SU-DHL-6 (cell line): ENCODE results near the gene USP54.

Source experiments
- H2AFZ ChIP-seq: fragments of 200-600 bp; sonication (generic); 2 replicates; pipeline ENCODE4 v1.6.1; 2014; ENCODE audit warnings: low read depth, mild to moderate bottlenecking, moderate library complexity, mixed read lengths, antibody characterized with exemption, low read length; ENCODE audit not compliant: severe bottlenecking
- H3F3A ChIP-seq: fragments of 200-600 bp; shearing (Covaris generic); 2 replicates; pipeline ENCODE4 v1.6.0; 2016; ENCODE audit warnings: antibody characterized with exemption, mild to moderate bottlenecking; ENCODE audit not compliant: insufficient read depth
- H3K27ac ChIP-seq: fragments of 200-600 bp; sonication (generic); 2 replicates; pipeline ENCODE4 v1.5.1; 2016; ENCODE audit warnings: low read depth, mild to moderate bottlenecking, low read length, moderate library complexity, mixed read lengths
- H3K27me3 ChIP-seq: fragments of 200-600 bp; sonication (generic), shearing (Covaris generic); 2 replicates; pipeline ENCODE4 v1.6.0; 2014; ENCODE audit warnings: mild to moderate bottlenecking, low read length
- H3K36me3 ChIP-seq: fragments of 200-600 bp; sonication (generic); 2 replicates; pipeline ENCODE4 v1.6.1; 2014; ENCODE audit warnings: mild to moderate bottlenecking, low read length, mixed read lengths
- H3K4me2 ChIP-seq: fragments of 300-600, 200-600 bp; shearing (Covaris generic), sonication (generic); 2 replicates; pipeline ENCODE4 v1.6.0; 2014; ENCODE audit warnings: low read length, low read depth, mild to moderate bottlenecking; ENCODE audit not compliant: poor library complexity, severe bottlenecking
- H3K4me3 ChIP-seq: fragments of 200-600 bp; sonication (generic); 2 replicates; pipeline ENCODE4 v1.5.1; 2014; ENCODE audit warnings: antibody characterized with exemption, low read length, mild to moderate bottlenecking, mixed read lengths; ENCODE audit not compliant: insufficient read depth, poor library complexity, severe bottlenecking
- H3K79me2 ChIP-seq: fragments of 200-600 bp; sonication (generic); 2 replicates; pipeline ENCODE4 v1.6.1; 2014; ENCODE audit warnings: mild to moderate bottlenecking, low read length, moderate library complexity; ENCODE audit not compliant: insufficient read depth
- H3K9ac ChIP-seq: fragments of 200-600 bp; sonication (generic); 2 replicates; pipeline ENCODE4 v1.7.0; 2014; ENCODE audit warnings: mild to moderate bottlenecking, low read length
- H3K9me2 ChIP-seq: fragments of 200-600 bp; sonication (generic); replicated peaks from 2 replicates; pipeline ENCODE4 v1.6.1; 2014; ENCODE audit warnings: low read length; ENCODE audit not compliant: insufficient read depth
- H3K9me3 ChIP-seq: fragments of 200-600 bp; sonication (generic); 2 replicates; pipeline ENCODE4 v1.6.1; 2014; ENCODE audit warnings: low read length, mixed read lengths; ENCODE audit not compliant: insufficient read depth
- H4K20me1 ChIP-seq: fragments of 200-600 bp; sonication (generic); 2 replicates; pipeline ENCODE4 v1.6.1; 2014; ENCODE audit warnings: low read depth, mild to moderate bottlenecking, antibody characterized with exemption, low read length, moderate library complexity, mixed read lengths
- EZH2phosphoT487 ChIP-seq: fragments of 200-600 bp; sonication (generic), shearing (Covaris generic); conservative IDR thresholded peaks from 2 replicates; pipeline ENCODE4 v1.6.1; 2018; ENCODE audit warnings: mild to moderate bottlenecking, antibody characterized with exemption, low read length, moderate library complexity, mixed read lengths
- TF ChIP-seq, protein P1 (sequence below): fragments of 200-600 bp; sonication (generic); IDR thresholded peaks from one replicate; pipeline ENCODE4 v1.5.1; 2017; ENCODE audit warnings: antibody characterized with exemption, mild to moderate bottlenecking, low read length, moderate library complexity; ENCODE audit not compliant: insufficient read depth, poor library complexity, severe bottlenecking

The USP54 gene

DNA sequence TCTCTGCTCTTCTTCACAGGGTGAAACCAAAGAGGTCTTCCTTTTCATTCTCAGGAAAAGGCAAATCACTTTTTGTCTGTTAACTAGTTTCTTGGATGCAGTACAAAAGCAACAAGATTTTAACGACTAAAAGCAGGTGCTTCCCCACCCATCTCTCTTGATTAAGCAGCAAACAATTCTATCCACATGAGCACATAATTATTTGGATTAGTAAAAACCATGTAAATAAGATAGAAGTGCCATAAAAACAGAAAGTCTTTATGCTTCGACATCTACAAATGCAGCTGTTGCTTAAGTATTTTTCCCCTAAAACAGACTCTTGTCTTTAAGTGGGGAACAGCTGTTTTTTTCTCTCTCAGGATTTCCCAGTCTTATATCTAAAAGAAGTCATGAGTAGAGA, 37.4 kb downstream of the USP54 start:
- no peak overlapping the region for H3K27ac ChIP-seq
- H3K27me3 ChIP-seq: no peaks in the 10 kb centered on the region
- H3K4me3 ChIP-seq: no peak overlapping the region
- H3K36me3 ChIP-seq: no peaks in the 10 kb centered on the region
- no peaks in the 10 kb centered on the region for H3K79me2 ChIP-seq
- no peaks in the 10 kb centered on the region for H3K9me3 ChIP-seq
- H4K20me1 ChIP-seq: no peaks in the 10 kb centered on the region
- H3K9me2 ChIP-seq: no peaks in the 10 kb centered on the region
- no peak overlapping the region for H3K9ac ChIP-seq
- TF ChIP-seq, protein P1, sequence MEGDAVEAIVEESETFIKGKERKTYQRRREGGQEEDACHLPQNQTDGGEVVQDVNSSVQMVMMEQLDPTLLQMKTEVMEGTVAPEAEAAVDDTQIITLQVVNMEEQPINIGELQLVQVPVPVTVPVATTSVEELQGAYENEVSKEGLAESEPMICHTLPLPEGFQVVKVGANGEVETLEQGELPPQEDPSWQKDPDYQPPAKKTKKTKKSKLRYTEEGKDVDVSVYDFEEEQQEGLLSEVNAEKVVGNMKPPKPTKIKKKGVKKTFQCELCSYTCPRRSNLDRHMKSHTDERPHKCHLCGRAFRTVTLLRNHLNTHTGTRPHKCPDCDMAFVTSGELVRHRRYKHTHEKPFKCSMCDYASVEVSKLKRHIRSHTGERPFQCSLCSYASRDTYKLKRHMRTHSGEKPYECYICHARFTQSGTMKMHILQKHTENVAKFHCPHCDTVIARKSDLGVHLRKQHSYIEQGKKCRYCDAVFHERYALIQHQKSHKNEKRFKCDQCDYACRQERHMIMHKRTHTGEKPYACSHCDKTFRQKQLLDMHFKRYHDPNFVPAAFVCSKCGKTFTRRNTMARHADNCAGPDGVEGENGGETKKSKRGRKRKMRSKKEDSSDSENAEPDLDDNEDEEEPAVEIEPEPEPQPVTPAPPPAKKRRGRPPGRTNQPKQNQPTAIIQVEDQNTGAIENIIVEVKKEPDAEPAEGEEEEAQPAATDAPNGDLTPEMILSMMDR: no peak
- no peak for TF ChIP-seq EZH2phosphoT487
- H3F3A ChIP-seq: no peaks in the 10 kb centered on the region
- H3K4me2 ChIP-seq: no peak overlapping the region
- no peak overlapping the region for H2AFZ ChIP-seq

DNA sequence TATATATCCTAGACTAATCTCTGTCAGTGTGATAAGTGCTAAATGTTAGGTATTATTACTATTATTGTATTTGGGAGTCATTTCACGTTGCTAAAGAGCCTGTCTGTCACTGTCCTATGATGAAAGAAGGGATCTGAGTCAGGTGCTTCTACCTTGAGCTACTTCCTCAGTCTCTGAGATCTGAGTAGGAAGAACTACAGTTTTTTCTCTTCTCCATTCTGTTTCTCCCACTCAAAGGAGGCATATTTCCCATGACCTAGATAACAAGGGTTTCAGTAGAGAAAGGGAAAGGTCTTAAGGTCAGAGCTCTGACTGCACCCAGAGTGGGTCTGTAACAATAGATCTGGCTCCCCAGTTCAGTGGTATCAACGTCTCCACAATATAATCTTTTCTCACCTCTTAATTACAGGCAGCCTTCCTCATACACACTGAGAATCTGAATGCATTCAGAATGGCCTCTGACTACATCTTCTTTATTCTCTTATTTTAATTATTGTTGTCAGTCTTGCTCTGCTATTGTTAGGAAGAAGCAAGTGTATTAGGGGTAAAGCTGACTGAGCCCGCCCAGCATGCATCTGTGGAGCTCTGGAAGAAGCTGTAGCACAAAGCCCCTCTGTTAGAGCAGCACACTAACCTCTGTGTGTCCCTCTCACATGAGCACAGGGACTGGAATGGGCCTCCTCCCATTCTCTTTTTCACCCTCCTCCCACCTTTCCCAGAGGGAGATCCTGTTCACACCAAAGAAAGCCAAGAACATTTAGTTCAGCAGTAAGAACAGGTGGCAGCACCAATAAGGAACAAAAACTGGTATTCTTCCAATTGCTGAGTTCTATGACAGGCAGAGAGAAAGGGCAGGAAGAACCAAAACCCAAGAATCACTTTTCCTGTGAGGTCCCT, 38.1 kb downstream of the USP54 start:
- no peaks in the 10 kb centered on the region for H4K20me1 ChIP-seq
- H3F3A ChIP-seq: no peaks in the 10 kb centered on the region
- no peaks in the 10 kb centered on the region for H3K9me3 ChIP-seq
- no peak overlapping the region for H3K4me3 ChIP-seq
- H3K9me2 ChIP-seq: no peaks in the 10 kb centered on the region
- no peak overlapping the region for H2AFZ ChIP-seq
- H3K79me2 ChIP-seq: no peaks in the 10 kb centered on the region
- H3K9ac ChIP-seq: no peak overlapping the region
- H3K36me3 ChIP-seq: no peaks in the 10 kb centered on the region
- no peak overlapping the region for H3K27ac ChIP-seq
- H3K27me3 ChIP-seq: no peaks in the 10 kb centered on the region
- no peak overlapping the region for H3K4me2 ChIP-seq
- TF ChIP-seq, protein P1: no peak
- TF ChIP-seq EZH2phosphoT487: no peak

DNA sequence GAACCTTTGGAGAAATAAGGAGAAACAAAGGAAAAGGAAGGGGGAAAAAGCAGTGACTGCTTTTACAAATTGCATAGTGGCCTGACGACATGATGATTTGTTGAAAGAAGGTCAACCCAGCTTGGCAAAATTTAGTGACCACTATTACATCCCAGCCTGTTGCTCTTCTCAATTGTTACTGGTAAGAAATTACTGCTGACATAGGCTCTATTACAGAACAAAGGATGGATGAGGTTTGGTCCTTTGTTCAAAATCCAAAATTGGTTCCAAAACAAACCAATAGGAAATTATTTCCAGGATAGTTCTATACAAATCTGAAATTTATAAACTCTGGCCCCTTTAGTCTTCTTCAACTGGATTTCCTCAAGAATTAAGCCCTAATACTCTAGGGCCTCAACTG, 39.6 kb downstream of the USP54 start:
- Histone ChIP-seq H3F3A (no peaks in the 10 kb centered on the region), H3K27me3 (no peaks in the 10 kb centered on the region), H3K4me3 (no peak overlapping the region), H3K4me2 (no peak overlapping the region), H3K36me3 (no peaks in the 10 kb centered on the region), H3K9me3 (no peaks in the 10 kb centered on the region), H3K9ac (no peak overlapping the region), H3K9me2 (no peaks in the 10 kb centered on the region), H4K20me1 (no peaks in the 10 kb centered on the region), H3K79me2 (no peaks in the 10 kb centered on the region), H3K27ac (no peak overlapping the region), H2AFZ (no peak overlapping the region)
- no peak for TF ChIP-seq EZH2phosphoT487
- TF ChIP-seq, protein P1: no peak
